ENCODE results near the gene OR7C2. TPM values are rescaled to one million over a fixed set of nuclear protein-coding genes. Genes with fewer than 3 reads are reported as not detected.

OR7C2 gene
- total RNA-seq, 4 donors from 2014 or later = not detected

GRCh38 chr19:14957464-14957863 lies 16.2 kb downstream of the OR7C2 start:
- WGBS, 2 donors (ENCODE audit: low coverage in 1 of 2) = 97% methylated on average over 3 of the region's 3 CpGs; no CpG with 5 or more reads in 1 of the 2 donors
- H3K4me1 ChIP-seq = no peaks in the 10 kb centered on the region
- no peak for TF ChIP-seq POLR2A (IDR thresholded peaks at IDR 0.05)
- no peak for TF ChIP-seq POLR2AphosphoS5 (IDR thresholded peaks at IDR 0.05)
- no peak for TF ChIP-seq EP300 (IDR thresholded peaks at IDR 0.05; ENCODE audit: low read depth)
- TF ChIP-seq, protein P1, sequence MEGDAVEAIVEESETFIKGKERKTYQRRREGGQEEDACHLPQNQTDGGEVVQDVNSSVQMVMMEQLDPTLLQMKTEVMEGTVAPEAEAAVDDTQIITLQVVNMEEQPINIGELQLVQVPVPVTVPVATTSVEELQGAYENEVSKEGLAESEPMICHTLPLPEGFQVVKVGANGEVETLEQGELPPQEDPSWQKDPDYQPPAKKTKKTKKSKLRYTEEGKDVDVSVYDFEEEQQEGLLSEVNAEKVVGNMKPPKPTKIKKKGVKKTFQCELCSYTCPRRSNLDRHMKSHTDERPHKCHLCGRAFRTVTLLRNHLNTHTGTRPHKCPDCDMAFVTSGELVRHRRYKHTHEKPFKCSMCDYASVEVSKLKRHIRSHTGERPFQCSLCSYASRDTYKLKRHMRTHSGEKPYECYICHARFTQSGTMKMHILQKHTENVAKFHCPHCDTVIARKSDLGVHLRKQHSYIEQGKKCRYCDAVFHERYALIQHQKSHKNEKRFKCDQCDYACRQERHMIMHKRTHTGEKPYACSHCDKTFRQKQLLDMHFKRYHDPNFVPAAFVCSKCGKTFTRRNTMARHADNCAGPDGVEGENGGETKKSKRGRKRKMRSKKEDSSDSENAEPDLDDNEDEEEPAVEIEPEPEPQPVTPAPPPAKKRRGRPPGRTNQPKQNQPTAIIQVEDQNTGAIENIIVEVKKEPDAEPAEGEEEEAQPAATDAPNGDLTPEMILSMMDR (IDR thresholded peaks at IDR 0.05) = no peak
- H3K36me3 ChIP-seq = no peaks in the 10 kb centered on the region
- DNase-seq = no peak
- intact Hi-C loops (cut with DNase I; ENCODE audit: low total_unique reads) (no loop called here), in situ Hi-C loops (cut with MboI; ENCODE audit: low pct_ligation_motif_present in 1 of 4, low pct_unique_long_range_greater_than_20kb in 1 of 4, low sequenced_read_pairs in 3 of 4) (no loop called here)
- H3K9me3 ChIP-seq = peaks cover 9 to 17% of the 10 kb centered on the region in 2 donors
- peaks cover 12% of the 10 kb centered on the region for H3K27me3 ChIP-seq
- no peak overlapping the region for H3K27ac ChIP-seq
- no peak overlapping the region for H3K4me3 ChIP-seq

- Histone ChIP-seq H3K27me3 (peaks cover 4% of the 10 kb centered on the region), H3K36me3 (no peaks in the 10 kb centered on the region), H3K9me3 (peaks cover 9 to 17% of the 10 kb centered on the region in 2 donors), H3K27ac (no peak overlapping the region), H3K4me1 (no peaks in the 10 kb centered on the region), H3K4me3 (no peak overlapping the region)
- intact Hi-C loops (cut with DNase I; ENCODE audit: low total_unique reads) (no loop called here), in situ Hi-C loops (cut with MboI; ENCODE audit: low pct_ligation_motif_present in 1 of 4, low pct_unique_long_range_greater_than_20kb in 1 of 4, low sequenced_read_pairs in 3 of 4) (no loop called here)
- 79 to 90% methylated on average over 1 of the region's 1 CpG for WGBS, 2 donors (ENCODE audit: low coverage in 1 of 2)
- TF ChIP-seq POLR2A (IDR thresholded peaks at IDR 0.05) (no peak), POLR2AphosphoS5 (IDR thresholded peaks at IDR 0.05) (no peak), EP300 (IDR thresholded peaks at IDR 0.05; ENCODE audit: low read depth) (no peak)
- TF ChIP-seq, protein P1 (IDR thresholded peaks at IDR 0.05) = no peak
- DNase-seq = no peak
Measured at GRCh38 chr19:14959263-14959662, 18.0 kb downstream of the OR7C2 start.

- Histone ChIP-seq H3K27me3 (peaks cover 3% of the 10 kb centered on the region), H3K27ac (no peak overlapping the region), H3K4me3 (no peak overlapping the region), H3K36me3 (no peaks in the 10 kb centered on the region), H3K9me3 (peaks cover 9 to 17% of the 10 kb centered on the region in 2 donors), H3K4me1 (no peaks in the 10 kb centered on the region)
- TF ChIP-seq POLR2AphosphoS5 (IDR thresholded peaks at IDR 0.05) = no peak
- no peak for TF ChIP-seq POLR2A (IDR thresholded peaks at IDR 0.05)
- TF ChIP-seq EP300 (IDR thresholded peaks at IDR 0.05; ENCODE audit: low read depth) = no peak
- TF ChIP-seq, protein P1 (IDR thresholded peaks at IDR 0.05) = no peak
- in situ Hi-C loops (cut with MboI; ENCODE audit: low pct_ligation_motif_present in 1 of 4, low pct_unique_long_range_greater_than_20kb in 1 of 4, low sequenced_read_pairs in 3 of 4) (no loop called here), intact Hi-C loops (cut with DNase I; ENCODE audit: low total_unique reads) (no loop called here)
- no peak for DNase-seq
- WGBS, 2 donors (ENCODE audit: low coverage in 1 of 2) = 87 to 91% methylated on average over 13 to 24 of the region's 24 CpGs
Measured at GRCh38 chr19:14961956-14962685, 20.8 kb downstream of the OR7C2 start.

GRCh38 chr19:14968247-14968646 lies 27.0 kb downstream of the OR7C2 start:
- no peaks in the 10 kb centered on the region for H3K36me3 ChIP-seq
- no peak overlapping the region for H3K27ac ChIP-seq
- in situ Hi-C loops (cut with MboI; ENCODE audit: low pct_ligation_motif_present in 1 of 4, low pct_unique_long_range_greater_than_20kb in 1 of 4, low sequenced_read_pairs in 3 of 4) = no loop called here
- no peaks in the 10 kb centered on the region for H3K27me3 ChIP-seq
- no peaks in the 10 kb centered on the region for H3K4me1 ChIP-seq
- TF ChIP-seq POLR2AphosphoS5 (IDR thresholded peaks at IDR 0.05) = no peak
- TF ChIP-seq EP300 (IDR thresholded peaks at IDR 0.05; ENCODE audit: low read depth) = no peak
- TF ChIP-seq, protein P1 (IDR thresholded peaks at IDR 0.05) = no peak
- no peak for TF ChIP-seq POLR2A (IDR thresholded peaks at IDR 0.05)
- WGBS, 2 donors (ENCODE audit: low coverage in 1 of 2) = 96% methylated on average over 14 of the region's 14 CpGs; no CpG with 5 or more reads in 1 of the 2 donors
- DNase-seq = no peak
- H3K4me3 ChIP-seq = no peak overlapping the region
- intact Hi-C loops (cut with DNase I; ENCODE audit: low total_unique reads) = no loop called here
- H3K9me3 ChIP-seq = no peaks in the 10 kb centered on the region

Measured in transverse colon (tissue), 4 donors.